ENCODE data around the gene GAPDHS. TPM values are rescaled to one million over a fixed set of nuclear protein-coding genes. Genes with fewer than 3 reads are reported as not detected.

The GAPDHS gene
- total RNA-seq, 2 donors from 2014 or later: not detected

Other genes starting within 250 kb of the GAPDHS start
- not detected for gene MAG, start 241.3 kb upstream of the GAPDHS start, total RNA-seq
- gene CD22, start 204.3 kb upstream of the GAPDHS start, total RNA-seq: 1 to 10 TPM in 1 of 2 donors, not detected in 1; 1.4 TPM
- not detected for gene FFAR1, start 185.6 kb upstream of the GAPDHS start, total RNA-seq
- gene FFAR3, start 175.0 kb upstream of the GAPDHS start, total RNA-seq: not detected
- gene GPR42, start 162.4 kb upstream of the GAPDHS start, total RNA-seq: not detected
- gene FFAR2, start 85.2 kb upstream of the GAPDHS start, total RNA-seq: under 1 TPM in 1 of 2 donors, not detected in 1; 0.20 TPM
- gene KRTDAP, start 43.0 kb upstream of the GAPDHS start, total RNA-seq: not detected
- 10 to 100 TPM in 1 of 2 donors, 1 to 10 TPM in 1; 6.9 to 52.4 TPM for gene DMKN, start 19.8 kb upstream of the GAPDHS start, total RNA-seq
- not detected for gene SBSN, start 5.1 kb upstream of the GAPDHS start, total RNA-seq
- 100 to 1,000 TPM in 1 of 2 donors, 10 to 100 TPM in 1; 93.3 to 106 TPM for gene TMEM147, start 12.2 kb downstream of the GAPDHS start, total RNA-seq
- gene ATP4A, start 30.2 kb downstream of the GAPDHS start, total RNA-seq: not detected
- not detected for gene PMIS2, start 52.7 kb downstream of the GAPDHS start, total RNA-seq
- 1 to 10 TPM; 2.2 to 3.9 TPM for gene HAUS5, start 79.3 kb downstream of the GAPDHS start, total RNA-seq
- gene RBM42, start 95.6 kb downstream of the GAPDHS start, total RNA-seq: 10 to 100 TPM; 40.4 to 52.4 TPM
- gene ETV2, start 108.3 kb downstream of the GAPDHS start, total RNA-seq: 1 to 10 TPM in 1 of 2 donors, not detected in 1; 1.2 TPM
- gene COX6B1, start 114.9 kb downstream of the GAPDHS start, total RNA-seq: 1,000 to 10,000 TPM; 1,397 to 1,663 TPM
- not detected for gene UPK1A, start 133.1 kb downstream of the GAPDHS start, total RNA-seq
- gene ZBTB32, start 171.1 kb downstream of the GAPDHS start, total RNA-seq: not detected
- gene KMT2B, start 184.5 kb downstream of the GAPDHS start, total RNA-seq: 10 to 100 TPM; 11.9 to 12.9 TPM
- gene IGFLR1, start 209.0 kb downstream of the GAPDHS start, total RNA-seq: 1 to 10 TPM; 1.8 to 6.4 TPM
- gene U2AF1L4, start 212.0 kb downstream of the GAPDHS start, total RNA-seq: 10 to 100 TPM; 19.9 to 33.1 TPM
- 10 to 100 TPM; 26.1 to 35.0 TPM for gene PSENEN, start 212.2 kb downstream of the GAPDHS start, total RNA-seq
- gene LIN37, start 215.1 kb downstream of the GAPDHS start, total RNA-seq: 10 to 100 TPM in 1 of 2 donors, 1 to 10 TPM in 1; 8.9 to 13.6 TPM
- gene HSPB6, start 223.6 kb downstream of the GAPDHS start, total RNA-seq: 100 to 1,000 TPM in 1 of 2 donors, 10 to 100 TPM in 1; 98.4 to 104 TPM
- 1 to 10 TPM; 7.2 TPM for gene PROSER3, start 224.7 kb downstream of the GAPDHS start, total RNA-seq
- 1 to 10 TPM; 1.3 to 1.4 TPM for gene ARHGAP33, start 242.1 kb downstream of the GAPDHS start, total RNA-seq